Thymus (tissue), 11 donors: ENCODE measurements around the gene DOCK9. TPM values are rescaled to one million over a fixed set of nuclear protein-coding genes. Genes with fewer than 3 reads are reported as not detected.

Experiments used
- DNase-seq, 9 donors: peaks; one replicate each; pipeline ENCODE4 v3.0.0-alpha.2; 2013; ENCODE audit warnings: low spot score in 9 of 9, low read depth in 6 of 9, missing footprints in 1 of 9
- H3K27ac ChIP-seq, 2 donors: one replicate each; pipeline ENCODE4 v1.5.1; 2013; ENCODE audit warnings: control low read depth in 1 of 2, low read depth in 1 of 2, low read length in 1 of 2, mild to moderate bottlenecking in 1 of 2, moderate library complexity in 1 of 2
- H3K27me3 ChIP-seq, 2 donors: one replicate each; pipeline ENCODE4 v1.5.1; 2013; ENCODE audit warnings: low read length in 1 of 2; ENCODE audit not compliant: control insufficient read depth in 2 of 2, insufficient read depth in 1 of 2
- H3K36me3 ChIP-seq, 2 donors: one replicate each; pipeline ENCODE4 v1.5.1; 2013; ENCODE audit warnings: low read length in 1 of 2, mild to moderate bottlenecking in 1 of 2, moderate library complexity in 1 of 2; ENCODE audit not compliant: control insufficient read depth in 2 of 2, insufficient read depth in 2 of 2
- H3K4me1 ChIP-seq, 2 donors: one replicate each; pipeline ENCODE4 v1.5.1; 2013; ENCODE audit warnings: low read length in 2 of 2; ENCODE audit not compliant: control insufficient read depth in 2 of 2, insufficient read depth in 2 of 2
- H3K4me3 ChIP-seq, 2 donors: one replicate each; pipeline ENCODE4 v1.5.1; 2013; ENCODE audit warnings: low read length in 2 of 2, control low read depth in 1 of 2, mild to moderate bottlenecking in 1 of 2
- H3K9me3 ChIP-seq, 2 donors: one replicate each; pipeline ENCODE4 v1.5.1; 2013; ENCODE audit warnings: low read length in 1 of 2, mild to moderate bottlenecking in 1 of 2; ENCODE audit not compliant: control insufficient read depth in 2 of 2, insufficient read depth in 1 of 2
- WGBS: extraction: QIAGEN DNeasy Blood & Tissue Kit; methylation state at CpG from one replicate; pipeline ENCODE4 v1.1.7; 2013; 5-methylcytosine and 5-hydroxymethylcytosine counted together
- polyA plus RNA-seq: library from polyadenylated mRNA; stranded (reverse); fragments of 200-250 nt; gene quantifications from one replicate; pipeline ENCODE4 v1.2.3, GENCODE V29; 2013
- total RNA-seq: library from RNA; stranded (reverse); fragments of 120-200 nt; gene quantifications from one replicate; pipeline ENCODE4 v1.2.4, GENCODE V29; 2013
- donor health status: healthy.

Gene DOCK9
- total and polyA plus RNA-seq, 2 donors: 34.0 to 37.9 TPM

DNA sequence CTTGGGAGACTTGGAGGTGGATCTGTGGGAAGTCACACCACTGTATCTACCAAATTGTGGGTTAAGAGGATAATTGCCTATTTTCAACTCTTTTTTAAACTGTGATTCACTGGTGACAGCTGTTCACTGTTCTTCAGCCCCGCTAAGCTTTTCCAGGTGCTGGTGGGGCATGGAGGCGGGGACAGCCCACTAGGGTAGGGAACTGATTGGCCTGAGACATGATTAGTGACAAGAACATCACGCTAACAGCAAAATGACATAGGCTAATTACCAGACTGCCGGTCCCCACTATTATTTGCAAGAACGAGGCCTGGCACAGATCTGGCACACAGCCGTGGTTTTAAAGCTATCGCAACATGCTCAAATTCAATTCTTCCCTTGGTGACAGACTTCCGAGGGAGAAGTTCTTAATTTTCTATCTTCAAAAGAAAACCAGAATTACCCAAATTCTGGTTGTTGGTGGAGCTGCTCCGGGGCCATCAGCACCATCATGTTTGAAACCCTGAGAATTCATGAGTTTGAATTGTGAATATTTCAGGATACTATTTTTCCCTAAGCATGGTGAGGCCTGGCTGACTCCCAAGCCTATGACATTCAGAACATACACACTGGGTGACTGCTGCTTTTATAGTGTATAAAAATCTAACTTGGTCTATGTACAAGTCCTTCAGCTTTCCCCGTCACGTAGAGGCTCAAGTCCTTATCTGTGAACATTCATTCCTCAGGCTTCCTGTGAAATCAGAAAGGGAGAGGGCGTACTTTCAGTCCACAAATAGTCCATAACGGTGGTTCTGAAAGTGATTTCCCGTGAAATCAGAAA is 17.9 kb downstream of the DOCK9 start:
- Histone ChIP-seq H3K27me3 (no peaks in the 10 kb centered on the region), H3K4me3 (no peak overlapping the region), H3K4me1 (peaks cover 2 to 12% of the 10 kb centered on the region in 2 donors), H3K27ac (no peak overlapping the region), H3K36me3 (peaks cover 6 to 11% of the 10 kb centered on the region in 2 donors), H3K9me3 (peaks cover 0 to 1% of the 10 kb centered on the region in 2 donors)
- DNase-seq: no peak
- WGBS: 94% methylated on average over 14 of the region's 14 CpGs

DNA sequence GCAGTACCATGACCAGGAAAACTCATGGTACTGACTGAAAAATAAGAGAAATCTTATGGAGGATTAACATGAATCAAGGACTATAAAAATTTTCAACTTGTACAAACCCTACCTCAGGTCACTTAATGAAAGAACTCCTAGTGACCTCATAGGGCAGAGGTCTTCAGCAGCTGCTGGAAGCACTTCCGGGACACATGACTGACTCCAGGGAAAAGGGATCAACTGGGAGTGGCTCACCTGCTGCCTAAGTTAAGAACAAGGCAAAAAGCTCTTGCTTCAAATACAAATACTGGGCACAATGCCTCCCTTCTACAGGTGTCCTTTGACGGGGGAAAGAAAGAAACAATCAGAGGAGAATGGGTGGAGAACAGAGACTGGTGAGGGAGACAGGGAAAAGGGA is 18.6 kb downstream of the DOCK9 start:
- no peak overlapping the region for H3K27ac ChIP-seq
- H3K27me3 ChIP-seq: no peaks in the 10 kb centered on the region
- DNase-seq: no peak
- H3K36me3 ChIP-seq: peaks cover 9 to 10% of the 10 kb centered on the region in 2 donors
- H3K9me3 ChIP-seq: peaks cover 0 to 1% of the 10 kb centered on the region in 2 donors
- H3K4me1 ChIP-seq: peaks cover 2 to 12% of the 10 kb centered on the region in 2 donors
- H3K4me3 ChIP-seq: no peak overlapping the region
- 98% methylated on average over 2 of the region's 2 CpGs for WGBS

DNA sequence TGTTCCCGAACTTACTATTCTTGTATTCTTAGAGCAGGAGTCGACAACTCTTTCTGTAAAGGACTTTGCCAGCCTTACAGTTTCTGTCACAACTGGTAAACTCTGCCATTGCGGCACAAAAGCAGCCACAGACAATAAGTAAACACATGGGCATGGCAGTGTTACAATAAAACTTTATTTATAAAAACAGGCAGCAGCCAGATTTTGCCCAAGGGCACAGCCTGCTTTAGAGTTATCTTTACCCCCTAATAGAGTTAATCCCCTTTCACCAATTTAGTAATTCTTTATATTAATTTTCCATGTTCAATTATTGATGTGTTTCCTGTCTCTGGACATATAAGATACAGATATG is 19.4 kb downstream of the DOCK9 start:
- 97% methylated on average over 3 of the region's 3 CpGs for WGBS
- H3K4me3 ChIP-seq: no peak overlapping the region
- H3K36me3 ChIP-seq: peaks cover 7 to 9% of the 10 kb centered on the region in 2 donors
- peaks cover 2 to 12% of the 10 kb centered on the region in 2 donors for H3K4me1 ChIP-seq
- H3K9me3 ChIP-seq: peaks cover 0 to 1% of the 10 kb centered on the region in 2 donors
- no peak overlapping the region for H3K27ac ChIP-seq
- DNase-seq: no peak
- H3K27me3 ChIP-seq: no peaks in the 10 kb centered on the region

DNA sequence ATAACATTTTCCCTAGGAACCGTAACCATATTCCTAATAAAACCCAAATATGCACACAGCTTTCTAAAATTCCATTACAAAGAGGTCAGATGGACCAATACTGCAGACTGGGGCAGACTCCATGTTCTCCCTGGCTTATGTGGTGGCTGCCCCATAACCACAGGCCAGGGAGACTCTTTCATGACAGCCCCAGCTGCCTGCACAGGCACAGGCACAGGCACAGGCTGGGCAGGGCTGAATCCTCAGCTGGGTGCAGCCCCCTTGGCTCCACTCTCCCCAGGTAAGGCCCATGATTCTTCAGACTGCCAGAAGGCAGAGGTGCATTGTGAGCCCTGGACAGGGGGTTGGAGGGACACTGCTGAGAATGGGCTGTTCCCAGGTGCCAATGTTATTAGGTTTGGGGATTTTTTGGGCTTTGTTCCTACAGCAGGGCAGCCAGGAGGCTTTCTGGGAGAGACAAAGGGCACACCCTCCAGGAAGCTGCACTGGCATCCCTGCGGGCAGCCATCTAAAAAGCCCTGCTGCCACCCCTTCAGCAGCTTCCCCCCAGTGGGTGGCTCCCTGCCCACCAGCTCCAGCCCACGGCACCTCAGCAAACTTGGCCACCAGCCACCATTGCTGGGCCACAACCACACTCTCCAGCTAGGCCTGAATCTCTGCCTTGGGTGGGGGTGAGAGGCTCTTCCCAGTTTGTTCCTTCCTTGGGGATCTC is 20.0 kb downstream of the DOCK9 start:
- no peak for DNase-seq
- no peak overlapping the region for H3K27ac ChIP-seq
- WGBS: 95% methylated on average over 3 of the region's 3 CpGs
- peaks cover 0 to 1% of the 10 kb centered on the region in 2 donors for H3K9me3 ChIP-seq
- peaks cover 2 to 12% of the 10 kb centered on the region in 2 donors for H3K4me1 ChIP-seq
- H3K36me3 ChIP-seq: peaks cover 9% of the 10 kb centered on the region in 2 donors
- H3K27me3 ChIP-seq: no peaks in the 10 kb centered on the region
- H3K4me3 ChIP-seq: no peak overlapping the region

DNA sequence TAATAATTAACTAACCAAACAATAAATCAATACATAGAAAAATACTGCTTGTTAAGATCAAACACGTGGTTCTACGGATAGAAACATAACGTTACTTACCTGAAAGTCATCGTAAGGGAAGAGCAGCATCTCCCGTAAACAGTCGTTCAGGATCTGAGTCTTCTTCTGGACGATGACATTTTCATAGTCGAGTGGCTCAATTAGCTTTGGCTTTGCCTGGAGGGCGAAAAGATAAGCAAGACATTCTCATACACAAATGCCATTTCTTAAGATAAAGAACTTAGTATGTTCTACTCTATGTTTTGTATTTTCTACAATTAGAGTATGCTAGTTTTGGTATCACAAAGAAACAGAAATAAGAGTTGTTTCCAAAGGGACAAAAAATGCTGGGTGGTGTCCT is 22.5 kb downstream of the DOCK9 start:
- H3K4me3 ChIP-seq: no peak overlapping the region
- peaks cover 0 to 1% of the 10 kb centered on the region in 2 donors for H3K9me3 ChIP-seq
- WGBS: 99% methylated on average over 9 of the region's 9 CpGs
- DNase-seq: no peak
- H3K27ac ChIP-seq: no peak overlapping the region
- no peaks in the 10 kb centered on the region for H3K27me3 ChIP-seq
- H3K36me3 ChIP-seq: peaks cover 6 to 7% of the 10 kb centered on the region in 2 donors
- peaks cover 2 to 12% of the 10 kb centered on the region in 2 donors for H3K4me1 ChIP-seq

DNA sequence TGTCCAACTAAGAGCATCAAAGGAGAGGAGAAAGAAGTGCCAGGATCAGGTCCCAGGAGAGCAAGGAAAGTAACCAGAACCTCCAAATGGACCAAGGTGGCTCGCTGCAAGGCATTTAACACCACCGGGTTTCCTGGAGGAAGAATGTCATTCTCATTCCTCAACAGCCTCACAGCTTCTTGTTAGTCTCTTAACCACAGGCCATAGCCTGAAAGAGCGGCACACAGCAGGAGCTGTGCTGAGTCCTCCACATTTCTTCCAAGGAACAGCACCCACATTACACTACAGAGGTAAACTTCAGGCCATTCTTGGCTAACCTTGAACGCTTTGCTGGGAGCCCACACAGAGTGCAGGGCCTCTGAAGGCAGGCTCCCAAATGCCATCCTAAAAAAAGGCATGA is 23.6 kb downstream of the DOCK9 start:
- Histone ChIP-seq H3K27me3 (no peaks in the 10 kb centered on the region), H3K9me3 (peaks cover 0 to 1% of the 10 kb centered on the region in 2 donors), H3K4me1 (peaks cover 2 to 10% of the 10 kb centered on the region in 2 donors), H3K36me3 (peaks cover 2 to 6% of the 10 kb centered on the region in 2 donors), H3K27ac (no peak overlapping the region), H3K4me3 (no peak overlapping the region)
- WGBS: 97% methylated on average over 4 of the region's 4 CpGs
- no peak for DNase-seq

DNA sequence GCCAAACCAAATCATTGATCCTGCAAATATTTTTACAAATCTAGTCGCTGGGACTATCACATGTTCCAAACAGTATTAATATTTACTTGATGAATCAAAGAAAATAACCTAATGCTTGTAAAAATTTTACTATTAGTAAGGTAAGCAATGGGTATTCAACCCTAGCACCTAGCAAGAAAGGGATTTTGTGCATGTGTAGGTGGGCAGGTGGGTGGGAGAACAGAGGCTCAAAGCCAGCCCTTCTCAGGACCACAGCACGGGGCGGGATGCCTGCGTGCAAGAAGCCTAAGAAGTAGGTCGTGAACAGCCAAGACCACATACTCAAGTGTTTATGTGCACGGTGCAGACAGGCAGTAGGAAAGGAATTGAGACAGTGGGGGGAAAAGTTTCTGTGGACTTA is 26.6 kb downstream of the DOCK9 start:
- H3K9me3 ChIP-seq: peaks cover 0 to 1% of the 10 kb centered on the region in 2 donors
- no peak for DNase-seq
- H3K27ac ChIP-seq: no peak overlapping the region
- no peaks in the 10 kb centered on the region for H3K4me1 ChIP-seq
- 95% methylated on average over 6 of the region's 6 CpGs for WGBS
- peaks cover 2 to 6% of the 10 kb centered on the region in 2 donors for H3K36me3 ChIP-seq
- H3K4me3 ChIP-seq: no peak overlapping the region
- H3K27me3 ChIP-seq: no peaks in the 10 kb centered on the region

DNA sequence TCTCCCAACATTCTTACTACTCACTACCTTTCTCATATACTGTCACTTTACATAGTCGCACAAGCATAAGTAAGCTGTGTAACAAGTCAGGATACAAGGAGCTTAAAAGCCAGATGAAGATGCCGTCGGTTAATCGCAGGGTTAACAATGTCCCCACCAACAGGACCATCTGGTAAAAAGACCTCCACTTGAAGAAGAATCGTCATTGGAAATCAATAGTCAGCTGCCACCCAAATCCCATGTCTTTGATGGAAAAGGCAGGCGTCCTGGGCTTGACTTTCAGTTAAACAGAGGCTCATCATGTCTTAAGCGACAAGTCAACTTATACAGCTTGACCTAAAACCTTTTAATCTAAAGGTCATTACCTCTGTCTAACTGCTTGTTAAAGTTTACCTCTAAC is 27.2 kb downstream of the DOCK9 start:
- WGBS: 99% methylated on average over 7 of the region's 7 CpGs
- peaks cover 2 to 6% of the 10 kb centered on the region in 2 donors for H3K36me3 ChIP-seq
- H3K27ac ChIP-seq: no peak overlapping the region
- no peaks in the 10 kb centered on the region for H3K27me3 ChIP-seq
- H3K4me3 ChIP-seq: no peak overlapping the region
- no peak for DNase-seq
- peaks cover 0 to under 1% of the 10 kb centered on the region in 2 donors for H3K9me3 ChIP-seq
- no peaks in the 10 kb centered on the region for H3K4me1 ChIP-seq

DNA sequence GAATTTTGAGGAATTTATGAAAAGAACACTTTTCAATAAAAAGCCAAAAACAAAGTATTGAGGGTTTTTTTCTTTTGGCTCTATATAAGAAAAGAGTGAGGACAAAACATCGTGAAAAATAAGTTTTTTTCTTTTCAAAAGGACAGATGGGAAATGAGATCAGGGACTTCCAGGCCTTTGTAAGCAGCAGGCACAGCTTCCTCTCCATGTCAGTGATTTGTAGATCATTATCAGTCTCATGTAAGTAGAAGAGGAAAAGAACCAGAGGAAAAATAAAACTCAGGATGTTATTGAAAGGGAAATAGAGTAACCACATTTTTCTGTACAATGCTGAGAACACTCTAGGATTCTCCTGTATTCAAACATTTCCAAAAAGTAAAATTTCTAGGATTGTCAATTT is 29.9 kb downstream of the DOCK9 start:
- 23% methylated on average over 1 of the region's 1 CpG for WGBS
- Histone ChIP-seq H3K27ac (no peak overlapping the region), H3K4me1 (no peaks in the 10 kb centered on the region), H3K4me3 (no peak overlapping the region), H3K36me3 (peaks cover 0 to under 1% of the 10 kb centered on the region in 2 donors), H3K27me3 (no peaks in the 10 kb centered on the region), H3K9me3 (no peaks in the 10 kb centered on the region)
- DNase-seq: no peak
